OCI-LY7 (cell line): ENCODE data around the gene DNMBP. TPM values are rescaled to one million over a fixed set of nuclear protein-coding genes. Genes with fewer than 3 reads are reported as not detected.
A peak's percentile ranks its signal among the peaks of the same experiment; 100 is the strongest.
"Not testable (repeated sequence)": the region's sequence is repeated elsewhere in the genome, so short reads cannot be mapped to it uniquely, and the experiment has no call there.

Experiments used
- BruUV-seq: library from RNA; stranded (reverse); fragments of 400-500 nt; replicated peaks from 2 replicates; lab custom pipeline; 2021; lab: Mats Ljungman, UMichigan
- CTCF ChIA-PET: fragments of 300-600 bp; sonication (Branson Sonifier 250); formaldehyde crosslinking; loops from one replicate; lab custom pipeline; 2022; ENCODE audit warnings: antibody characterized with exemption; ENCODE audit not compliant: unreplicated experiment; lab: Charles Lee
- POLR2A ChIA-PET: fragments of 300-600 bp; sonication (Branson Sonifier 250); formaldehyde crosslinking; loops from one replicate; lab custom pipeline; 2022; ENCODE audit warnings: antibody characterized with exemption; lab: Charles Lee
- DNase-seq: peaks from one replicate; pipeline ENCODE4 v3.0.0-alpha.2; 2015; ENCODE audit warnings: low spot score
- H2AFZ ChIP-seq: fragments of 200-600 bp; sonication (generic), shearing (Covaris generic); 2 replicates; pipeline ENCODE4 v1.6.1; 2014; ENCODE audit warnings: mild to moderate bottlenecking, antibody characterized with exemption, low read length, moderate library complexity
- H3K27ac ChIP-seq: fragments of 200-600 bp; sonication (generic); 2 replicates; pipeline ENCODE4 v1.5.1; 2014; ENCODE audit warnings: mixed run types, low read depth, mild to moderate bottlenecking, moderate library complexity, low read length, inconsistent platforms; ENCODE audit not compliant: poor library complexity, severe bottlenecking
- H3K36me3 ChIP-seq: fragments of 200-600 bp; sonication (generic); 2 replicates; pipeline ENCODE4 v1.6.1; 2014; ENCODE audit warnings: mild to moderate bottlenecking, antibody characterized with exemption, low read length, moderate library complexity, mixed read lengths; ENCODE audit not compliant: insufficient read depth
- H3K4me1 ChIP-seq: fragments of 200-600 bp; sonication (generic); 2 replicates; pipeline ENCODE4 v1.5.1; 2014; ENCODE audit warnings: mild to moderate bottlenecking, low read length; ENCODE audit not compliant: insufficient read depth, poor library complexity, severe bottlenecking
- H3K4me2 ChIP-seq: fragments of 200-600 bp; sonication (generic); 2 replicates; pipeline ENCODE4 v1.6.1; 2014; ENCODE audit warnings: mild to moderate bottlenecking, low read length
- H3K4me3 ChIP-seq: fragments of 200-600 bp; sonication (generic); 2 replicates; pipeline ENCODE4 v1.5.1; 2014; ENCODE audit warnings: mild to moderate bottlenecking, low read depth, low read length; ENCODE audit not compliant: poor library complexity, severe bottlenecking
- H3K79me2 ChIP-seq: fragments of 200-600 bp; sonication (generic); 2 replicates; pipeline ENCODE4 v1.6.1; 2016; ENCODE audit warnings: low read depth, mild to moderate bottlenecking, low read length, moderate library complexity, mixed read lengths; ENCODE audit not compliant: insufficient read depth
- H3K9me2 ChIP-seq: fragments of 200-600 bp; sonication (generic); 2 replicates; pipeline ENCODE4 v1.6.1; 2016; ENCODE audit warnings: mild to moderate bottlenecking, low read length, mixed read lengths; ENCODE audit not compliant: insufficient read depth
- H3K9me3 ChIP-seq: fragments of 200-600 bp; sonication (generic); 2 replicates; pipeline ENCODE4 v1.6.1; 2014; ENCODE audit warnings: mild to moderate bottlenecking, mixed run types, low read length, mixed read lengths
- H4K20me1 ChIP-seq: fragments of 200-600 bp; sonication (generic); 2 replicates; pipeline ENCODE4 v1.6.1; 2014; ENCODE audit warnings: mild to moderate bottlenecking, antibody characterized with exemption, low read length, moderate library complexity, mixed read lengths; ENCODE audit not compliant: insufficient read depth
- EZH2phosphoT487 ChIP-seq: fragments of 200-600 bp; sonication (generic); IDR thresholded peaks from 2 replicates; pipeline ENCODE4 v1.6.1; 2018; ENCODE audit warnings: low read depth, borderline replicate concordance, mild to moderate bottlenecking, mixed run types, antibody characterized with exemption, low read length, moderate library complexity, mixed read lengths
- intact Hi-C: fragments of 100-400 bp; cut with micrococcal nuclease; formaldehyde crosslinking; loops from one replicate; pipeline ENCODE4 v1.10.0; 2022; ENCODE audit not compliant: unreplicated experiment
- total RNA-seq, 2 experiments: library from RNA; depleted of rRNA in 1 of 2; stranded (reverse); fragments of >200 nt in 1 of 2; shearing (Covaris generic) in 1 of 2; gene quantifications; 2 replicates each; pipeline ENCODE4 v1.2.3, GENCODE V29; 2014 to 2022
- TF ChIP-seq, protein P1 (sequence below): fragments of 200-600 bp; sonication (generic); conservative IDR thresholded peaks from 2 replicates; pipeline ENCODE4 v1.5.1; 2014; ENCODE audit warnings: mild to moderate bottlenecking, antibody characterized with exemption, low read length, moderate library complexity, mixed read lengths

The DNMBP gene
- total RNA-seq, 2 experiments from 2014 or later, result 27.0 to 36.2 TPM

DNA sequence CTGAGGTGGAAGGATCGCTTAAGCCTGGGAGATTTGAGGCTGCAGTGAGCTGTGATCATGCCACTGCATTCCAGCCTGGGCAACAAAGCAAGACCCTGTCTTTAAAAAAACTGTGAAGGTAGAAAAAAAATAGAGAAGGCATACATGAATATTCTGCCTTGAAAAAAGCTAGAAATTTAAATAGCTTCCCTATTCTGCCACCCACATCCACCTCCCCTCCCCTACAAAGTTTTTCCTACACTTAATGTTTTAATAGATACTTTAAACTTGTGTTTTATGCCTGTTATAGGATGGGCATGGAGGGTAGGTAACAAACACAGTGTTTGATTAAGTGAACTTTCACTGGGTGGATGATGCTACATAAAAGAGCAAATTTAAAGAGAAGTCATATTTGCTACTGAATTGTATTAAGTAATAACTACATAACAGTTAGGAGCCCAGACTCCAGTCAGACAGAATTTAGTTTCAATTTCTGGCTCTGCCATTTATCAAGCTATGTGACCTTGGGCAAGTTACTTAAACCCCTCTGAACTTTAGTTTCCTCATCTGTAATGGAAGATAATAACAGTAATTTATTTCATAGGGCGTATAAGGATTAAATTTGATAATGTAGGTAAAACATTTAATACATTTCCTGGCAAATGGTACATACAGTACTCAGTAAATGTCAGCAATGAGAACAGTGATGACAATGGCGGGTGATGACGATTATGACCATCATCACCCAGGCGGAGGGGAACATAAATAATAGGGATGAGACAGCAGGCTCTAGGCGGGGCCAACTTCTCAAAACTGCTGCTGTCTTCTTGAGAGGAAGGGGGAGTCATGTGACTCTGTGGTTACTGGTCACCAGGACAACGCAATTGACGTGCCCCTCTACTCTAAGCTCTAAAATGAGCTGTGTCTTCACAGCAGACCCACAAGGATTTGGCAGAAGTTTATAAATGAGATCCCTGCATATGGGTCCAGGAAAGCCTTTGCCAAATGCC lies 15.8 kb downstream of the DNMBP start:
- no TSS peak for BruUV-seq
- peaks cover 91% of the 10 kb centered on the region for H3K79me2 ChIP-seq
- peaks cover 4% of the 10 kb centered on the region; the same call in 1 of the 2 replicates for H4K20me1 ChIP-seq
- H3K4me1 ChIP-seq, result peaks cover 33% of the 10 kb centered on the region
- H2AFZ ChIP-seq, result no peak overlapping the region
- no peak overlapping the region for H3K27ac ChIP-seq
- H3K4me2 ChIP-seq, result peak overlapping the region; percentile 47
- POLR2A ChIA-PET, result interaction anchor here (0.5 to 4.7 kb wide), 7 partner anchors 9 to 1455 kb away, joined by 3 to 24 read pairs (median 4); no protein-coding TSS in a partner anchor
- H3K9me2 ChIP-seq, result no peaks in the 10 kb centered on the region
- CTCF ChIA-PET, result no interaction called here
- peaks cover 51% of the 10 kb centered on the region for H3K36me3 ChIP-seq
- TF ChIP-seq, protein P1, sequence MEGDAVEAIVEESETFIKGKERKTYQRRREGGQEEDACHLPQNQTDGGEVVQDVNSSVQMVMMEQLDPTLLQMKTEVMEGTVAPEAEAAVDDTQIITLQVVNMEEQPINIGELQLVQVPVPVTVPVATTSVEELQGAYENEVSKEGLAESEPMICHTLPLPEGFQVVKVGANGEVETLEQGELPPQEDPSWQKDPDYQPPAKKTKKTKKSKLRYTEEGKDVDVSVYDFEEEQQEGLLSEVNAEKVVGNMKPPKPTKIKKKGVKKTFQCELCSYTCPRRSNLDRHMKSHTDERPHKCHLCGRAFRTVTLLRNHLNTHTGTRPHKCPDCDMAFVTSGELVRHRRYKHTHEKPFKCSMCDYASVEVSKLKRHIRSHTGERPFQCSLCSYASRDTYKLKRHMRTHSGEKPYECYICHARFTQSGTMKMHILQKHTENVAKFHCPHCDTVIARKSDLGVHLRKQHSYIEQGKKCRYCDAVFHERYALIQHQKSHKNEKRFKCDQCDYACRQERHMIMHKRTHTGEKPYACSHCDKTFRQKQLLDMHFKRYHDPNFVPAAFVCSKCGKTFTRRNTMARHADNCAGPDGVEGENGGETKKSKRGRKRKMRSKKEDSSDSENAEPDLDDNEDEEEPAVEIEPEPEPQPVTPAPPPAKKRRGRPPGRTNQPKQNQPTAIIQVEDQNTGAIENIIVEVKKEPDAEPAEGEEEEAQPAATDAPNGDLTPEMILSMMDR, result no peak
- no peak for TF ChIP-seq EZH2phosphoT487
- peak overlapping the region; percentile 12 for H3K4me3 ChIP-seq
- intact Hi-C loops, result no loop called here
- H3K9me3 ChIP-seq, result no peaks in the 10 kb centered on the region
- peak; percentile 66 for DNase-seq

DNA sequence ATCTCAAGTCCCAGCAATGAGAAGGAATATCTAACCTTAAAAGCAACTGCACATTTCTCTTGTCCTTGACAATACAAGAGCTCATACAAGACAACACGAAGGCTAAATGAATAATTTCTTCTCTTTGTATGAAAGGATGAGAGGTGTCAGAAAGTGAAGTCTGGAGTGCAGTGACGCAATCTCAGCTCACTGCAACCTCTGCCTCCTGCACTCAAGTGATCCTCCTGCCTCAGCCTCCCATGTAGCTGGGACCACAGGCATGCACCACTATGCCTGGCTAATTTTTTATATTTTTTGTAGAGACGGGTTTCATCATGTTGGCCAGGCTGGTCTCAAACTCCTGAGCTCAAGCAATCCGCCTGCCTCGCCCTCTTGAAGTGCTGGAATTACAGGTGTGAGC lies 24.1 kb downstream of the DNMBP start:
- H3K4me3 ChIP-seq, H2AFZ ChIP-seq, DNase-seq, H3K9me3 ChIP-seq, H3K9me2 ChIP-seq, H3K4me2 ChIP-seq, BruUV-seq, H3K27ac ChIP-seq, H4K20me1 ChIP-seq, intact Hi-C loops: not testable (repeated sequence)
- POLR2A ChIA-PET, result interaction anchor here (2.8 to 4.5 kb wide), 3 partner anchors 9 to 22 kb away, joined by 10 to 24 read pairs (median 21); no protein-coding TSS in a partner anchor
- CTCF ChIA-PET, result interaction anchor here (1.2 kb wide), 1 partner anchor 22 kb away, joined by 7 read pairs; no protein-coding TSS in a partner anchor
- Histone ChIP-seq H3K79me2 (peaks cover 93% of the 10 kb centered on the region), H3K36me3 (peaks cover 14% of the 10 kb centered on the region; the same call in 1 of the 2 replicates), H3K4me1 (peaks cover 38% of the 10 kb centered on the region)

DNA sequence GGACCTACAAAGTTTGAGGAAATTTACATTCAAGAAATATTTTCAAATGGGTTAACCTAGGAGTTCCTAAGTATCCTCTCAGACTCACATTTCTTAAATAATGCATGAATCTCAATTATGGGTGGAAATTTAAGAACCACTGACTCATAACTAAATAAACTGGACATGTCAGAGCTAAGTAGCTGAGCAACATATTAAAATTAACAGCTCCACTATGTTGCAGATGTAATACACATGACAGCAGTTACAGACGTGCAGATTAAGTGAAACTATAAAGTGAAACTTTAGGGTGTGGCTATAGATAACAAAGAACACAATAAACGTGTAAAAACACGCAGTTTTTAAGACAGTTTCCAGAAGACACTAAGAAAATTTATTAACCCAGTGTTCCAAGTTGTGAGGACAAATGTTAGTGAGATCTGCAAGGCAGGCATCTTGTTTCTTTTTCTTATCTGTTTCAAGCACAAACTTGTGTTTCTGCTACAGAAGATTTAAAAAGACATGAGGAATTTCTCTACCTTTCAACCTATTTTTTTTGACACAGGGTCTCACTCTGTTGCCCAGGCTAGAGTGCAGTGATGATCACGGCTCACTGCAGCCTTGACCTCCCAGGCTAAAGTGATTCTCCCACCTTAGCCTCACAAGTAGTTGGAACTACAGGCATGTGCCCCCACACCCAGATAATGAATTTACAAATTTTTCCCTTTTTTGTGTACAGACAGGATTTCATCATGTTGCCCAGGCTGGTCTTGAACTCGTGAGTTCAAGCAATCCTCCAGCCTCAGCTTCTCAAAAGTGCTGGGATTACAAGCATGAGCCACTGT lies 25.3 kb downstream of the DNMBP start:
- Histone ChIP-seq H3K9me3 (no peaks in the 10 kb centered on the region), H2AFZ (no peak overlapping the region; the same call in 1 of the 2 replicates), H3K4me3 (peak overlapping the region; percentile 48), H4K20me1 (no peaks in the 10 kb centered on the region; the same call in 1 of the 2 replicates), H3K4me2 (peak overlapping the region; percentile 73), H3K36me3 (peaks cover 19% of the 10 kb centered on the region), H3K27ac (no peak overlapping the region), H3K4me1 (peaks cover 50% of the 10 kb centered on the region), H3K9me2 (no peaks in the 10 kb centered on the region), H3K79me2 (peaks cover 94% of the 10 kb centered on the region)
- CTCF ChIA-PET, result interaction anchor here (1.6 kb wide), 1 partner anchor 139 kb away, joined by 6 read pairs; no protein-coding TSS in a partner anchor
- TF ChIP-seq EZH2phosphoT487, result no peak
- TF ChIP-seq, protein P1, result no peak
- intact Hi-C loops, result no loop called here
- no peak for DNase-seq
- BruUV-seq, result no TSS peak
- POLR2A ChIA-PET, result interaction anchor here (1.1 to 4.5 kb wide), 5 partner anchors 10 to 55 kb away, joined by 3 to 24 read pairs (median 10); no protein-coding TSS in a partner anchor
